Subcutaneous abdominal adipose tissue (tissue), 5 donors: ENCODE results near the gene CST11.

Source experiments
- H3K27ac ChIP-seq: one replicate; pipeline ENCODE4 v1.7.0; 2013; ENCODE audit warnings: low read depth, mild to moderate bottlenecking, inconsistent platforms, low read length, moderate library complexity
- H3K27me3 ChIP-seq, 5 donors: one replicate each; pipeline ENCODE4 v1.7.0; 2013; ENCODE audit warnings: low read length in 5 of 5, inconsistent platforms in 1 of 5; ENCODE audit not compliant: control insufficient read depth in 5 of 5, insufficient read depth in 4 of 5
- H3K36me3 ChIP-seq, 5 donors: one replicate each; pipeline ENCODE4 v1.7.0; 2013; ENCODE audit warnings: low read length in 5 of 5; ENCODE audit not compliant: control insufficient read depth in 5 of 5, insufficient read depth in 5 of 5
- H3K4me1 ChIP-seq, 5 donors: one replicate each; pipeline ENCODE4 v1.7.0; 2013; ENCODE audit warnings: low read length in 5 of 5, mild to moderate bottlenecking in 3 of 5, moderate library complexity in 1 of 5; ENCODE audit not compliant: control insufficient read depth in 5 of 5, insufficient read depth in 5 of 5
- H3K4me3 ChIP-seq, 5 donors: one replicate each; pipeline ENCODE4 v1.7.0; 2013; ENCODE audit warnings: low read length in 5 of 5, low read depth in 1 of 5
- H3K9ac ChIP-seq, 5 donors: one replicate each; pipeline ENCODE4 v1.7.0; 2013; ENCODE audit warnings: low read length in 5 of 5, mild to moderate bottlenecking in 4 of 5, moderate library complexity in 3 of 5
- H3K9me3 ChIP-seq, 5 donors: one replicate each; pipeline ENCODE4 v1.7.0; 2013; ENCODE audit warnings: low read length in 5 of 5; ENCODE audit not compliant: control insufficient read depth in 5 of 5
- donor health status: healthy.
- donor health status: healthy.
- donor health status: healthy.
- donor health status: healthy.
- donor health status: healthy.

The CST11 gene

GRCh38 chr20:23452776-23453175 is at the start of gene CST11:
Gene CST11 (minus strand): TSS chr20:23452876. CDS start chr20:23452811, 65 bp downstream.
- Histone ChIP-seq H3K27ac (no peak within 1 kb of the TSS), H3K4me3 (no peak within 1 kb of the TSS), H3K36me3 (no peaks in the 10 kb centered on the region), H3K9ac (no peak within 1 kb of the TSS), H3K27me3 (peaks cover 0 to 21% (median 9%) of the 10 kb centered on the region in 5 donors), H3K4me1 (no peaks in the 10 kb centered on the region), H3K9me3 (peaks cover 0 to 6% (median 3%) of the 10 kb centered on the region in 5 donors)

- Histone ChIP-seq H3K9me3 (no peaks in the 10 kb centered on the region), H3K4me3 (no peak overlapping the region), H3K27me3 (peaks cover 0 to 6% (median 3%) of the 10 kb centered on the region in 5 donors), H3K4me1 (no peaks in the 10 kb centered on the region), H3K27ac (no peak overlapping the region), H3K36me3 (no peaks in the 10 kb centered on the region), H3K9ac (no peak overlapping the region)
These were observed 49.2 kb upstream of the CST11 start for GRCh38 chr20:23501926-23502325.

- Histone ChIP-seq H3K9ac (no peak overlapping the region), H3K27me3 (peaks cover 0 to 6% (median 0%) of the 10 kb centered on the region in 5 donors), H3K9me3 (no peaks in the 10 kb centered on the region), H3K27ac (no peak overlapping the region), H3K4me1 (no peaks in the 10 kb centered on the region), H3K4me3 (no peak overlapping the region), H3K36me3 (no peaks in the 10 kb centered on the region)
These were observed 44.9 kb upstream of the CST11 start for GRCh38 chr20:23497536-23497935.

GRCh38 chr20:23493172-23493772 is 40.6 kb upstream of the CST11 start:
- Histone ChIP-seq H3K9ac (no peak overlapping the region), H3K27ac (no peak overlapping the region), H3K4me3 (no peak overlapping the region), H3K36me3 (no peaks in the 10 kb centered on the region), H3K9me3 (peaks cover 0 to 4% (median 0%) of the 10 kb centered on the region in 5 donors), H3K27me3 (no peaks in the 10 kb centered on the region), H3K4me1 (peaks cover 0 to 3% (median 0%) of the 10 kb centered on the region in 5 donors)

- no peak overlapping the region for H3K4me3 ChIP-seq
- no peak overlapping the region for H3K27ac ChIP-seq
- H3K9ac ChIP-seq: no peak overlapping the region
- peaks cover 0 to 6% (median 0%) of the 10 kb centered on the region in 5 donors for H3K9me3 ChIP-seq
- no peaks in the 10 kb centered on the region for H3K36me3 ChIP-seq
- H3K27me3 ChIP-seq: no peaks in the 10 kb centered on the region
- peaks cover 0 to 3% (median 0%) of the 10 kb centered on the region in 5 donors for H3K4me1 ChIP-seq
These were observed 39.6 kb upstream of the CST11 start for GRCh38 chr20:23492292-23492691.

GRCh38 chr20:23490817-23491216 is 38.1 kb upstream of the CST11 start, which contains the start of gene CST8:
Gene CST8 (plus strand): TSS chr20:23491117. CDS start chr20:23491668, 551 bp downstream.
- Histone ChIP-seq H3K9ac (no peak within 1 kb of the TSS), H3K36me3 (no peaks in the 10 kb centered on the region), H3K4me1 (peaks cover 0 to 3% (median 0%) of the 10 kb centered on the region in 5 donors), H3K27me3 (no peaks in the 10 kb centered on the region), H3K4me3 (no peak within 1 kb of the TSS), H3K9me3 (peaks cover 0 to 6% (median 0%) of the 10 kb centered on the region in 5 donors), H3K27ac (no peak within 1 kb of the TSS)

- H3K4me1 ChIP-seq: peaks cover 0 to 3% (median 0%) of the 10 kb centered on the region in 5 donors
- H3K9ac ChIP-seq: no peak overlapping the region
- H3K27ac ChIP-seq: no peak overlapping the region
- H3K9me3 ChIP-seq: peaks cover 0 to 6% (median 0%) of the 10 kb centered on the region in 5 donors
- H3K4me3 ChIP-seq: no peak overlapping the region
- no peaks in the 10 kb centered on the region for H3K27me3 ChIP-seq
- no peaks in the 10 kb centered on the region for H3K36me3 ChIP-seq
These were observed 36.3 kb upstream of the CST11 start for GRCh38 chr20:23488996-23489395.

GRCh38 chr20:23488470-23488869 is 35.8 kb upstream of the CST11 start:
- no peak overlapping the region for H3K27ac ChIP-seq
- H3K9me3 ChIP-seq: peaks cover 0 to 6% (median 0%) of the 10 kb centered on the region in 5 donors
- peaks cover 0 to 3% (median 0%) of the 10 kb centered on the region in 5 donors for H3K4me1 ChIP-seq
- H3K36me3 ChIP-seq: no peaks in the 10 kb centered on the region
- H3K4me3 ChIP-seq: no peak overlapping the region
- no peak overlapping the region for H3K9ac ChIP-seq
- H3K27me3 ChIP-seq: no peaks in the 10 kb centered on the region

GRCh38 chr20:23484081-23484480 is 31.4 kb upstream of the CST11 start:
- Histone ChIP-seq H3K27me3 (peaks cover 0 to 3% (median 0%) of the 10 kb centered on the region in 5 donors), H3K9me3 (peaks cover 0 to 9% (median 2%) of the 10 kb centered on the region in 5 donors), H3K4me1 (peaks cover 0 to 2% (median 0%) of the 10 kb centered on the region in 5 donors), H3K27ac (no peak overlapping the region), H3K36me3 (no peaks in the 10 kb centered on the region), H3K9ac (no peak overlapping the region), H3K4me3 (no peak overlapping the region)

- H3K4me3 ChIP-seq: no peak overlapping the region
- peaks cover 0 to 9% (median 6%) of the 10 kb centered on the region in 5 donors for H3K9me3 ChIP-seq
- H3K4me1 ChIP-seq: no peaks in the 10 kb centered on the region
- no peak overlapping the region for H3K9ac ChIP-seq
- no peaks in the 10 kb centered on the region for H3K36me3 ChIP-seq
- H3K27me3 ChIP-seq: peaks cover 0 to 3% (median 0%) of the 10 kb centered on the region in 5 donors
- H3K27ac ChIP-seq: no peak overlapping the region
These were observed 29.5 kb upstream of the CST11 start for GRCh38 chr20:23482138-23482537.
